ENCODE measurements around the gene CA7.
"Not testable (repeated sequence)": the region's sequence is repeated elsewhere in the genome, so short reads cannot be mapped to it uniquely, and the experiment has no call there.

CA7 gene

DNA sequence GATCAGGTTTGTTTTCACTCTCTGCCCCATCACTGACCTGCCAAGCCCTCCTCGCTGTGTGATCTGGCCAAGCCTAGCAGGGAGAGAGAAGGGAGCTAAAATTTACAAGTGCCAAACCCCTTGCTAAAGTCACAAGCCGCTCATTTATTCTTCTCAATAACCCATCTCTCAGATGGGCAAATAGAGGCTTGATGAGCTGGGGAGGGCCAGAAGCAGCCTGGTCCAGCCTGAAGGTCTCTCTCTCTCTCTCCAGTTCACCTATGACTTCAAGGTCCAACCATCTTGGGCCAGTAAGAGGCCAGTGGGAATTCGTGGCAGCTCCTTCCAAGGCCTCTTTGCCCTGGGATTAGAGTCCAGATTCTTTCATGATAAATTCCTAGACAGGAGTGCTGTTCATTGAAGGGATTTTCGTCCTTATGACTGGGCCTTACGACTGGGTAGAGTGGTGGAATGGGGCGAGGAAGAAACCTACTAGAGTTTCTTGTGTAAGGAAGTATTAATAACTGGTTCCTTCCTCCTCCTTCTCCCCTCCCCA lies 3.4 kb downstream of the CA7 start:
- no peak for DNase-seq

DNA sequence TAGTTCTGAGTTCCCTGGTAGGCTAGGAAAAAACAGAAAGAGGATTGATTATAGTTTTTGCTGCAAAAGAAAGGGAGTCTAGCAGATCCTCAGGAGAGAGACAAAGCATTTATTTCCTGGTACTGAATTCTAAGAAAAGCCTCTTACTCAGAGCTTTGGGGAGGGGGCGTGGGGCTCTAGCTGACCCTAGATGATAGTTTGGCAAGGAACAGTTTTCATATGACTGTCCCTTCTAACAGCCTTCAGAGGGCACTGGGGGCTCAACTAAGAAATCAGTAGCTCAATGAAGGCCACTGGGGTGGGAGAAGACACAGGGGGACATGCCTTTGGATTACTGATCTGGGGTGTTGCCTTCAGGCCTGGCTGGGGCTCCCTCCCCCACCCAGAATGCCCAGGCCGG lies 4.0 kb downstream of the CA7 start:
- no peak for DNase-seq

DNA sequence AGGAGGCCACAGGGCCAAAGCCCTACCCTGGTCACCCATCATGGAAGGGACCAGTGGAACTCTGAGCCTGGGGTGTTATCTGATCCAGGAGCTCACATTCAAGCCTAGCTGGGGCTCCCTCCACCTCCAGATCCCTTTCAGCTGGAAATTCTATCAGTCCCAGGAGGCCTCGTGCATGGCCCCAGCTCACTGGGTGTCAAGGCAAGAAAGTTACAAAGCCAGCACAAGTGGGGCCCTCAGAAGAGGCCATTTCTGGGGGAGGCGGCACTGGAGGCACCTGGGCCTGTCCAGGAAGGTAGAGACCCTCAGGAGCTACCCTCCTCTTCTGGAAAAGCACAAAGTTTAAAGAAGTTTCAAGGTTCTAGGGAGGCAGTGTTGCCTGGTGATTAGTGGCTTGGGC lies 4.8 kb downstream of the CA7 start:
- no peak for DNase-seq

DNA sequence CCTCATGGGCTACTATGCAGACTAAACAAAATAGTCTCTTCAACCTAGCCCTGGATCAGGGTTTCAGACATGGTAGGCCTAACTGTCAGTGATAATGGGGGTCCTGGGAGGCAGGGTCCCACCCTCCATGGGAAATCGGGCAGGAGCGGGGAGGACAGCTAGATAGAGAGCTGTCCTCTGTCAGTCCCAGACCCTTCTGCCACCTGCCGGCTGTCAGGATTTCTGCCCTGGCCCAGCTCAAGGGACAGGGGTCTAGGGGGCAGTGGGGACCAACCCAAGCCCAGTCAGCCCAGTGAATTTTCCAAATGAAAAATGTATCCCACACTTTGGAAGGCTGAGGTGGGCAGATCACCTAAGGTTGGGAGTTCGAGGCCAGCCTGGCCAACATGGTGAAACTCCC lies 5.3 kb downstream of the CA7 start:
- no peak for DNase-seq

DNA sequence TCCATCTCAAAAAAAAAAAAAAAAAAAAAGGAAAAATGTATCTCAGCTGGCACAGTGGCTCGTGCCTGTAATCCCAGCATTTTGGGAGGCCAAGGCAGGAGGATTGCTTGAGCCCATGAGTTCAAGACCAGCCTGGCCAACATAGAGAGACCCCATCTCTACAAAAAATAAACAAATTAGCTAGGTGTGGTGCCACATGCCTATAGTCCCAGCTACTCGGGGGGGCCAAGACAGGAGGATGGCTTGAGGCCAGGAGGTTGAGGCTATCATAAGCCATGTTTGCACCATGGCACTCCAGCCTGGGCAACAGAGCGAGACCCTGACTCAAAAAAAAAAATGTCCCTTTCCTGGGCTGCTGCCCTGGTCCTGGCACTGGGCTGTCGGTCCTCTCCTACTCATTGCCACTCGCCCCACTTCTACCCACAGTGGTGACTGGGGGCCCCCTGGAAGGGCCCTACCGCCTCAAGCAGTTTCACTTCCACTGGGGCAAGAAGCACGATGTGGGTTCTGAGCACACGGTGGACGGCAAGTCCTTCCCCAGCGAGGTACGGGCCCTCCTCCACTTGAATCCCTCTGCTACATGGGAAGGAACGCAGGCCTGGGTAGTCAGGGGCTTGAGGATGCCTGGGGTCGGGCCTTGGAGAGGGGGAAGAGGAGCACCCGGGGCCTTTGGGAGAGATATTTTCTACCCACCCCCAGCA lies 6.1 kb downstream of the CA7 start:
- DNase-seq, result no peak

DNA sequence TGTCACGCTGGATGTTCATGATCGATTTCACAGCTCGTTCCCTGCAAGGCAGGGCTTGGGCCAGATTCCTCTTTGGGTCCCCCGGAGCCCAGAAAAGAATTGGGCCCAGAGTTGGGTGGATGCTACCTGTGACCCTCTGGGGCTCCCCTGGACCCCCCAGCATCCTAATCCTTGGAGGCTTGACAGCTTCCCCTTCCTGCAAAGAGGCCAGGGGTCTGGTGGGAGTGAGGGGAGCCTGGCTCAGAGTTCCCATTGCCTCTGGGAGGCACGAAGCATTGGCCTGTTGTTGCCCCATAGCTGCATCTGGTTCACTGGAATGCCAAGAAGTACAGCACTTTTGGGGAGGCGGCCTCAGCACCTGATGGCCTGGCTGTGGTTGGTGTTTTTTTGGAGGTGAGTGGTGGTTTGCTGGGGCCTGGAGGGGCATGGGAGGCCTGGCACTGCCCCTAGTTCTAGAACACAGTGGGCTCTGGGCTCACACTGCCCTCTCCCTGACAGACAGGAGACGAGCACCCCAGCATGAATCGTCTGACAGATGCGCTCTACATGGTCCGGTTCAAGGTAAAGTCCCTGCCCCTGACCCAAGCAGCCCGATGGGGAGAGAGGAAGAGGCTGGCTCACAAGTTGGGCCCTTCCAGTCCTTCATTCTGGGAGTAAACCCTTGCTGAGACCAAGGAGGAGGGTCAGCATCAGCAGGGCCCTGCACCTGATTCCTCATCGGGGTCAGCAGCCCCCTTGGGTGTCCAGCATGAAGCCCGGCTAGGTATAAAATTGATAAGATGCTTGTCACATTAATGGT lies 7.2 kb downstream of the CA7 start:
- no peak for DNase-seq

DNA sequence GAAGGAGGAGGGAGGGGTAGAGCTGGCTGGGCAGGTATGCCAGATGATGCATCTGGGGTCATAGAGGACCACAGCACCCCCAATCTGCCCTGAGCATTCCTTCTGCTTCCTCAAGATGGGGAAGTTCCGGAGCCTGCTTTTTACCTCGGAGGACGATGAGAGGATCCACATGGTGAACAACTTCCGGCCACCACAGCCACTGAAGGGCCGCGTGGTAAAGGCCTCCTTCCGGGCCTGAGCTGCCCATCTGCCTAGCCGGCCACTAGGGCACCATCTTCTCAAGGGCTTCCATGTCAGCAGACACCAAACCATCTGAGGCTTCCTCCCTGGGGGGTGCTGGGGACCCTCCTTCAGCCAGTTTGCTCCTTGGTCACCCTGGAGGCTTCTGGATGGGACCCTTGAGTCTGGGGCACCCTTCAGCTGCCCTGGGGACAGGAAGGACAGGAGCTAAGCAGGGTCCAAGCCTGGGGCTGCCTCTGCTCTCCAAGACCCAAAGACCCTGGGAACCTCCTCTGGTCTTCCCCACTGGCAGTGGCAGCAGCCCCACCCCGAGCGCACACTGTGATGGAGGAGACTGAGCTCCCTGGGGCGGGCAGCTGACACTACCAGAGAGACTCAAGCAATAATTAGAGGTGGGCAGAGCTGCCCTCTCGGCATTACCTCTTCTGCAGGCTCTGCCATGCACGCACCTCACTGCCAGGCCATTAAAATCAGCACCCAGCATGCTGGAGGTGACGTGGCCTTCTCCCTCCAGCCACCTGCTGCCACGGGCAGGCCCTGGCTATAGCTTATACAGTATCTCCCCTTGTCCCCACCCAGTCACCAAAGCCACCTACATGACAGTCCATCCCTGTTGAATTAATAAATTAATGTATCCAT lies 9.3 kb downstream of the CA7 start:
- DNase-seq, result no peak

DNA sequence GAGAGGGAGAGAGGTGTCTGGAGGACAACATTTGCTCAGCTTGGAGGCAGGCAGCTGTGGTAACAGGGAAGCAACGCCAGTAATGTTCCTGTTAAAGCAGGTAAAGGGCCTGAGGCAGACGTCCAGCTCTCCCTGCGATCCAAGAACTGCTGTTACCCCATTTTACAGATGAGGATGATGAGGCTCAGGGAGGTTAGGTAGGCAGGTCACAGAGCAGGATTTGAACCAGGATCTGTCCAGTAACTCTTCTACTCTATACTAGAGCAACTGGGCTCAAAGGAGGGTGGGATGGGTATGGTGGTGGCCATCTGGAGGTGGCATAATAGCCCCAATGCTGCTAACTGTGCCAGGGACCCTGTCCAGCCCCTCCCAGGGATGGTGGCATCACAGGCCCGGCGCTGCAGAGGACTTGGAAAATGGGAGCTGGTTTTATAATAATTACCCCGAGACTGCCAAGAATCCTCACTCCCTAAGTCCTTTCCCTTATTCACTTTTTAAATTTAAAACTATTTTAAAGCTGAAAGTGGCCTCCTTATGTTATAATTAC lies 12.0 kb downstream of the CA7 start:
- no peak for DNase-seq

DNA sequence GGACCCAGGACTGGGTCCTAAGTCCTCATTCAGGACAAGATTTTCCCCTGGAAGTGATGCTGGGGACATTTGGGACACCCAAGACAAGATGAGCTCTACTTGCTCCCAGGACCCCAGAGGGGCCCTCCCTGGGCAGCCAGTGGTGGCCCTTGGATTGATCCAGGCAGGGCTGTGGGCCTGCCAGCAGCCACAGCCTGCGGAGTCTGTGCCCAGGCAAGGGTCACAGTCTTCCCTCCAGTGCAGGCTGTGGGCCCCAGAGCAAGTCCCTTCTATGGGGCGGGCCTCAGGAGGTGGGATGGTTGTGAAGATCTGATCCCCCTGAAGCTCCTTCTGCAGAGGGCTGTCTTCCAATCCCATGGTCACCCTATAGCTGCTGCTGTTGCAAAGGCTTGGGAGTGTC lies 12.6 kb downstream of the CA7 start:
- no peak for DNase-seq

DNA sequence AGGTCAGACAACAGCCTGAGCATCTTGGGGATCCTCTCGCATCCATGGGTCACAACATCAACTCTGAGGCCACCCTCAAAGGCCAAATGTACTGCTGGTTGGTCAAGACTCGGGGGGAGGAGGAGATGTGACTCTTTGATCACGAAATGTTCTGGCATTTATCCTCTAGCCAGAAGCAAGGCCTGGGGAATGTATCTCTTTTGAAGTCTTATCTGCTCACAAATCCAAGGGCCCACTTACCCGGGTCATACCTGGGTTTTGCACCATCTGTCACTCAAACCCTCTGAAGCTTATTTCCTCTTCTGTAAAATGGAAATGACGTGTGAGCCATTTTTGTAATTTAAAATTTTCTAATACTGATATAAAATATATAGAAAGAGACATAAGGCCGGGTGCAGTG lies 13.2 kb downstream of the CA7 start:
- no peak for DNase-seq

DNA sequence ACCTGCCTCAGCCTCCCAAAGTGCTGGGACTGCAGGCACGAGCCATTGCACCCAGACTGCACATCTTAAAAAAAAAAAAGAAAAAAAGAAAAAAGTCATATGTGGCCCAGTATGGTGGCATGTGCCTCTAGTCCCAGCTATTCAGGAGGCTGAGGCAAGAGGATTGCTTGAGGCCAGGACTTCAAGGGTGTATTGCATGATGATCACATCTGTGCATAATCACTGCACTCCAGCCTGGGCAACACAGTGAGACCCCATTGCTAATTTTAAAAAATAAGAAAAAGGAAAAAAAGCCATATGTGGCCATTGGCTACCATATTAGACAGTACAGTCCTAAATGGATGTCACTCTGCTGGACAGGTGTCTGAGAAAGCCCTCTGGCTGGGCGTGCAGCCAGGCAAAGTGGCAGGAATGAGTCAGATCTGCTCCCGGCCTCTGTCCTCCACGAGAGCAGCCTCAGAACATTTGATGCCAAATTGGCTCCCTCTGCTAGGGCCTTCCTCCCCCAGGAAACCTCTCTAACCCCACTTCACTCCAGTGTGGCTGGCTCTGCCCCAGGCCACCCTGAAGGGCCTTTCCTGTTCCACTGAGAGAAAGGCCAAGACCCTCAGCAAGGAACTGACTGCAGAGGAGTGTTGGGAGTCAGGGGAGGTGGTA lies 14.7 kb downstream of the CA7 start:
- DNase-seq, result no peak

DNA sequence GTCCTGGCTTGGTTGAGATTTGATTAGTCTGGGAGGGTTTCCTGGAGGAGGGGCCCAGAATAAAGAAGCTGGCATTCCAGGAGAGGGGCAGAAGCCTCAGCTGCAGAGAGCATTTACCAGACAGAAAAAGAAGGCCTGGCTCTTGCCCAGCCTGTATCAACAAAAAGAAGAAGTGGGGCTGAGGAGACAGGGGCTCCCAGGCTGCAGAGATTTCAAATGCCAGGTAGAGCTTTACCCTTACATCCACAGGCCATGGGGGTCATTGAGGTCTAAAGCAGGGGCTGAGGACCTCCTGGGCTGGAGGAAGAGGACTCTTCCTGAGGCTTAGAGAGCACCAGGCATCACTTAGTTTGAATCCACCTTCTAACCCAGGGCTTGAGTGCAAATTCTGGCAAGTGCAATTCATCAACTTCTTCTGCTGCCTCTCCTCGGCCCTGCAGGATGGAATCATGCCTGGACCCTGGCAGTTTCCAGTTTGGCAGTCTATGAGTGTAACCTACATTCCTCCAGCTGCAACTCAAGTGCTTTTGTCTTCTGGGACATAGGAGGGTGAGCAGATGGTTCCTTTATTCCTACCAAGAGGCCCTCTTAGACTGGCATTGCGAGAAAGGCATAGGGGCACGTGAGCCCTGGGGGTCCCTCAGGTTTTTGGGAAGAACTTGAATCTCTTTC lies 15.3 kb downstream of the CA7 start:
- no peak for DNase-seq

DNA sequence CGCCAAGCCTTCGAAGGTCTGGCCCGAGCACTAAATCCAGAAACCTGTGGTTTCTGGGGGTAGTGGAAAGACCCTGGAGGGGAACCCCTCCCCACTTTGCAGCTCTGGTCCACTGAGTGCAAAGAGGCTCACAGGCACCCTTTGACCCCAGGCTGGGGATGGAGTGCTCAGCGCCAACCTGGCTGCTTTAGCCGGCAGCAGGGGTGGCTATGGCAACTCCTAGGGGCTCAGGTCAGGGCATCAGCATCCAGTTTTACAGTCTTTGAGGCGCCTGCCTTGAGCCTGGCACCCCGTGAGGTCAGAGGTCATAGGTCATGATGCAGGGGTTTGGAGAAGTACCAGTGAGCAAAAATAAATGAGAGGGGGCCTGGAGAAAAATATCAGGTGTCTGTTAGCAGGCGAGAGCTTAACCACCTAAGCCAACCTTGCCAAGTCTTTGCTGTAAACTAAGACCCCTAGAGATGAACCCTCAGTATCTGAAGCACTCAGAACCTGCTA lies 17.9 kb downstream of the CA7 start:
- DNase-seq, result no peak

DNA sequence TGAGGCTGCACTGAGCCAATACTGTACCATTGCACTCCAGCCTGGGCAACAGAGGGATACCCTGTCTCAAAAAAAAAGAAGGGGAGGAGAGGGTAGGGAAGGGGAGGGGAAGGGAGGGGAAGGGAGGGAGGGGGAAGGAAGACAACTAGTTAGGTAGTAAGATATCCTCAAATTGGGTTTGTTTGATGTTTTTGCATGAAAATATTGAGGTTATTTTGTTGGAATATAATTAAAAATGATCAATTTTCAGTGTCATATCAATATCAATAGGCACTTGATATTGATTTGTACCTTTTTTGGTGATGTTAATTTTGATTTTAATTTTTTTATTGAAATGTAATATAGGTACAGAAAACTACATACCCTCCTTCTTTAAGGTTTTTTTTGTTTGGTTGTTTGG lies 19.5 kb downstream of the CA7 start:
- DNase-seq, result no peak

DNA sequence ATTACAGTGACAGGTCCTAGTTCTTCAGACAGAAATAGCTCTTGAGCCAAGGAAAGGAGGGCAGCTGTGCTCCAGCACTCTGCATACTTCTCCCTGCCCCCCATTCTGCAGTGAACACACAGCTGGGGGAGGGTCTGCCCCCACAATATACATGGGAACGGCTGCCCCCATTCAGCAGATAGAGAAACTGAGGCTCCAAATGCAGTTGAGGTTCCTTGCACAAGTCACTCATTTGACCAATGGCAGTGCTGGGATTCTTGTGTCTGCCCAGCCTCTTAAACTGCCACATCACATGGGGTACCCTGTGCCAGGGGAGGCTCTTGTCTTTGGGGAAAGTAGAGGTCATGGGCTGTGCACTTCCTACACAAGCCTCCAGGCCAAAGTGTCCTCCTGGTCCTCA lies 25.2 kb downstream of the CA7 start:
- DNase-seq, result no peak

DNA sequence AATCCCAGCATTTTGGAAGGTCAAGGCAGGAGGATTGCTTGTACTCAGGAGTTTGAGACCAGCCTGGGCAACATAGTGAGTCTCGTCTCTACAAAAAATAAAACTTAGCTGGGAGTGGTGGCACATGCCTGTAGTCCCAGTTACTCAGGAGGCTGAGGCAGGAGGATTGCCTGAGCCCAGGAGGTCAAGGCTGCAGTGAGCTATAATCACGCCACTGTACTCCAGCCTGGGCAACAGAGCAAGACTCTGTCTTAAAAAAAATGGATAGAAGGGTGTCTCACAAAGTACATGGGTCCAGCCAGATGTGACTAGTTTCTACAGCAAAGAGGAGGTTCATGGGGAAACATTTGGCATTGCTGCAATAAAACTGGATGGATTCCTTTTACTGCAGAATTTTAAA lies 27.1 kb downstream of the CA7 start:
- DNase-seq, result not testable (repeated sequence)

DNA sequence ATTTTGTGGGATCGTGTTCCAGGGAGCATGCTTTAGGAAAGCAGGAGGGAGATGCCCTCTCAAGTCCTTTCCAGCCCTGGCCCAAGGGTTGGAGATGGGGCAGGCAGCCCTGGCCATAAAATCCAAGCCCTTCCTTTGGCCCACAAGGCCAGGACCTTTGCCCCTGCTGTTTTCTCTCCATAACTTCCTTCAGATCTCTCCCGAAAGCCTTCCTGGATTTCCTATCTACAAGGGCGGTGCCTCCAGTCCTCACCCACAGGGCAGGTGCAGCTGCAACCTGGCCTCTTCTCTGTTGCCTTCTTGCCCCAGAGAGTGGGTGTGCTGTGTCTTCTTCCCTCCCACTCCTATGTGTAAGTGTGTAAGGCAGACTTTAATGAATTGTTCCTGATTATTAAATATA lies 27.6 kb downstream of the CA7 start:
- DNase-seq, result no peak

DNA sequence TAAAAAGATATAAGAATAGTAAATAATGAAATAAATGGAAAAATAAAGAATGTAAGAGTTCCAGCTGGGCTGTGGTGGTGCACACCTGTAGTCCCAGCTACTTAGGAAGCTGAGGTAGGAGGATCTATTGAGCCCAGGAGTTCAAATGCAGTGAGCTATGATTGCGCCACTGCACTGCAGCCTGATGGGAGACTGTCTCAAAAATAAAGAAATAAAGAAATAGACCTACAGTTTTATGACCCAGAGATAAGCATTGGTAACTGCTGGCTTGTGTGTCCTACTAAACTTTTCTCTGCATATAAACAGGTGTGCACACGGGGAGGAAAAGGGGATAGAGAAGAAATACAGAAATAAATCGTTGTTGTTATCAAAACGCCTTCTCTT lies 28.3 kb downstream of the CA7 start:
- DNase-seq, result no peak

DNA sequence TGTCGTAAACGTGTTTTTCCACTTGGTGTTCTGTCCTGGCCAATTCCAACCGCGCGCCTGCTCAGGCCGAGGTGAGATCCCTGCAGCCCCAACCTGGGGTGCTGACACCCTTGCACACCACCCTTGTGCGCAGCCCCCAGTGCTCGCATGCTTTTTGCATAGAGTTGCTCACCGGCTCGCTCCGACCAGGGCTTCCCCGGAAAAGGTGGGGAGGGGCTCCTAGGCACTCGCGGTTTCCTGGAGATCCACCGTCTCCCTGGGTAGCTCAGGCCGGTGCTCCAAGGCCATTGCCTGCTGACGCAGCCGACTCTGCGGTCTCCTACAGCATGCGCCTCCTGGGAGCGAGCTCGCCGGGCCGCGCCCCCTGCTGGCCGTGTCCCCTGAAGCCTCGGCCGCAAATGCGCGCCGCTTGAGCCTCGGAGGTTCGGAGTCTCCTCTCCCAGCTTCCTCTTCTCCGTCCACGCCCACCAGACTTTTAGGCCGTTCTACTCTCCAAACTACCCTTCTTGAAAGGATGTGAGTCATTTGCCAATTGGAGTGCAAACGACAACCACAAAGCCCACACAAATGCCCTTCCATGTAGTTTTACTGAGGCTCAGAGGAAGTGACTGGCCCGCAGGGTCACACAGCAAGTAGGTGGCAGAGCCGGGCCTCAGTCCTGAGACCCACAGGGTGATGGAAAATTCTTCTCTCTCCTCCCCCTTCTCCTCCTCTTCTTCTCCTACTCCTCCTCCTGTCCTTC lies 28.9 kb downstream of the CA7 start:
- DNase-seq, result peak; percentile 69 to 98 (median 83)

DNA sequence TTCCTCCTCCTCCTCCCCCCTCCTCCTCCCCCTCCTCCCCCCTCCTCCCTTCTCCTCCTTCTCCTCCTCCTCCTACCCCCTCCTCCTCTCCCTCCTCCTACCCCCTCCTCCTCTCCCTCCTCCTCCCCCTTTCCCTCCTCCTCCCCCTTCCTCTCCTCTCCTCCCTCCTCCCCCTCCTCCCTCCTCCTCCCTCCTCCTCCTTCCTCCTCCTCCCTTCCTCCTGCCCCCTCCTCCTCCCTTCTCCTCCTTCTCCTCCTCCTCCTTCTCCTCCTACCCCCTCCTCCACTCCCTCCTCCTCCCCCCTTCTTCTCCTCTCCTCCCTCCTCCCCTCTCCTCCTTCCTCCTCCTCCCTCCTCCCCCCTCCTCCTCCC lies 29.5 kb downstream of the CA7 start:
- no peak for DNase-seq

All from T-helper 2 cell (primary cell).